A549 (cell line): ENCODE data around the gene CD2AP. TPM values are rescaled to one million over a fixed set of nuclear protein-coding genes. Genes with fewer than 3 reads are reported as not detected.
A peak's percentile ranks its signal among the peaks of the same experiment; 100 is the strongest.

Experiments
- ATAC-seq, 2 experiments: fragments of 200-7000 bp in 1 of 2; fragments of >200 bp in 1 of 2; cut with Nextera tagmentation in 1 of 2; cut with Tn5 transposase in 1 of 2; 3 replicates each; pipeline versions ENCODE4 v1.8.0 to v1.9.1; 2018 to 2020; ENCODE audit warnings: mild to moderate bottlenecking in 1 of 2, moderate library complexity in 1 of 2
- CTCF ChIA-PET: fragments of 300-600 bp; sonication (Branson Sonifier 250); formaldehyde crosslinking; extraction: SDS; loops from one replicate; lab custom pipeline; 2021; ENCODE audit warnings: antibody characterized with exemption, inconsistent platforms; lab: Yijun Ruan, JAX
- POLR2A ChIA-PET: fragments of 350-600 bp; formaldehyde crosslinking; extraction: SDS; loops from one replicate; lab custom pipeline; 2021; ENCODE audit warnings: antibody characterized with exemption, inconsistent platforms; lab: Yijun Ruan, JAX
- DNase-seq, 2 experiments: peaks; one replicate each; pipeline versions ENCODE4 v3.0.0 to v3.0.0-alpha.2; 2011 to 2016; ENCODE audit warnings: low read depth in 1 of 2, low spot score in 1 of 2
- FAIRE-seq: peaks from 2 replicates; lab custom pipeline; 2011; peaks lifted over from hg19 to GRCh38; lab: Jason Lieb, UNC
- H3K27ac ChIP-seq, 2 experiments: fragments of >200 bp; sonication (Bioruptor Twin); formaldehyde crosslinking; 3 replicates each; pipeline ENCODE4 v1.5.1; 2016 to 2017
- H3K4me1 ChIP-seq: fragments of >200 bp; sonication (Bioruptor Twin); formaldehyde crosslinking; 3 replicates; pipeline ENCODE4 v1.6.1; 2016
- H3K4me2 ChIP-seq: fragments of >200 bp; sonication (Bioruptor Twin); formaldehyde crosslinking; 3 replicates; pipeline ENCODE4 v1.6.1; 2016
- H3K4me3 ChIP-seq: fragments of >200 bp; sonication (Bioruptor Twin); formaldehyde crosslinking; 3 replicates; pipeline ENCODE4 v1.5.1; 2016
- H3K9me3 ChIP-seq: fragments of >200 bp; sonication (Bioruptor Twin); formaldehyde crosslinking; 3 replicates; pipeline ENCODE4 v1.6.1; 2016
- BHLHE40 ChIP-seq: IDR thresholded peaks from 2 replicates; pipeline ENCODE4 v1.6.1; 2012; ENCODE audit warnings: low read depth, low read length, inconsistent platforms
- CBX2 ChIP-seq: fragments of 200-600 bp; sonication (generic); IDR thresholded peaks from 2 replicates; pipeline ENCODE4 v1.6.1; 2016; ENCODE audit warnings: low read depth, mild to moderate bottlenecking, borderline replicate concordance
- CHD4 ChIP-seq: fragments of 200-600 bp; sonication (generic); IDR thresholded peaks from 2 replicates; pipeline ENCODE4 v1.6.1; 2016; ENCODE audit warnings: antibody characterized with exemption, mild to moderate bottlenecking, borderline replicate concordance
- FOSL2 ChIP-seq, 2 experiments: fragments of 450-650 bp in 1 of 2; fragments of >200 bp in 1 of 2; sonication (Bioruptor Twin) in 1 of 2; formaldehyde crosslinking; IDR thresholded peaks; 2 replicates each; pipeline versions ENCODE4 v1.5.0 to v1.6.1; 2016 to 2020; ENCODE audit warnings: mild to moderate bottlenecking in 1 of 2, moderate library complexity in 1 of 2
- GATA3 ChIP-seq: IDR thresholded peaks from 2 replicates; pipeline ENCODE4 v1.6.1; 2012; ENCODE audit warnings: borderline replicate concordance
- JUNB ChIP-seq: fragments of >200 bp; sonication (Bioruptor Twin); formaldehyde crosslinking; IDR thresholded peaks from 2 replicates; pipeline ENCODE4 v1.6.1; 2016
- MYC ChIP-seq: IDR thresholded peaks from 2 replicates; pipeline ENCODE4 v1.6.1; 2012; ENCODE audit warnings: mild to moderate bottlenecking, inconsistent platforms, low read length, improper control_type of control experiment, borderline replicate concordance
- NFE2L2 ChIP-seq: fragments of 150-350 bp; conservative IDR thresholded peaks from 2 replicates; pipeline ENCODE4 v1.6.1; 2014; ENCODE audit warnings: low read length
- RAD21 ChIP-seq, 2 experiments: fragments of >200 bp in 1 of 2; sonication (Bioruptor Twin) in 1 of 2; formaldehyde crosslinking in 1 of 2; IDR thresholded peaks in 1 of 2; conservative IDR thresholded peaks in 1 of 2; 2 replicates in 1 of 2; 3 replicates in 1 of 2; pipeline ENCODE4 v1.6.1; 2012 to 2018; ENCODE audit warnings: inconsistent platforms in 1 of 2
- ZNF302 ChIP-seq: fragments of 250-450 bp; sonication (Bioruptor Pico); IDR thresholded peaks from 2 replicates; pipeline ENCODE4 v1.9.0; 2021; ENCODE audit warnings: inconsistent platforms, mild to moderate bottlenecking, moderate library complexity
- WGBS: methylation state at CpG from one replicate; pipeline ENCODE4 v1.1.6; 2017; ENCODE audit errors: missing lambda C conversion rate; 5-methylcytosine and 5-hydroxymethylcytosine counted together
- polyA plus RNA-seq, 4 experiments: library from polyadenylated mRNA; depleted of rRNA in 3 of 4; stranded (reverse); fragments of >200 nt; fragmentation: RNase III in 1 of 4; extraction: RNeasy Plus Mini Kit Qiagen cat#74134 plus additional on column Dnase treatment in 1 of 4; gene quantifications; 2 replicates in 3 of 4; 3 replicates in 1 of 4; pipeline ENCODE4 v1.2.3, GENCODE V29; 2011 to 2017
- TF ChIP-seq, protein P1 (sequence below): IDR thresholded peaks from 2 replicates; pipeline ENCODE4 v1.6.1; 2012
- TF ChIP-seq, protein P2 (sequence below): fragments of 450-650 bp; IDR thresholded peaks from 2 replicates; pipeline ENCODE4 v1.6.1; 2014; ENCODE audit warnings: antibody characterized with exemption
- TF ChIP-seq, protein P3 (sequence below): fragments of 200-600 bp; sonication (generic); IDR thresholded peaks from 2 replicates; pipeline ENCODE4 v1.6.1; 2016; ENCODE audit warnings: antibody characterized with exemption, mild to moderate bottlenecking, moderate library complexity
- TF ChIP-seq, protein P4 (sequence below): fragments of >200 bp; sonication (Bioruptor Twin); formaldehyde crosslinking; IDR thresholded peaks from 2 replicates; pipeline ENCODE4 v1.6.1; 2016

The CD2AP gene
- polyA plus RNA-seq, 2 of the 4 experiments (the other 2 are of a cell fraction) = 18.8 to 35.7 TPM

DNA sequence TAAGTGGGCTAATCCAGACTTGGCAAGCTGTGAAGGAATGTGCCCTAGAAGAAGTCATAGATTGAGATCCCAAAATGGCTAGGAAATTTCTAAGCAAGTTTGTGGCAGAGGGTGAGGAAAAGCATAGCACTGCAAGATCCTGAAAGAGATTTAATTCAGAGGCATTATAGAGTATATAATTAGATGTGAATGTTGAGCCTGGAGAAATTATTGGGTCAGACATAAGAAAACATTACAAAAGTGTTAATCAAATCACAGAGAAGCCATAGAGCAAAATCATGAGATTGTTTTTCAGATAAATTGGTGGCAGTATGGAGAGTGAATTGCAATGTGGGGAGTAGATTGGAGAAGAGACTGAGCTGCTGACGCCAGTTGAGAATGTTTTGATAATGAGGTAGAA, 90.0 kb downstream of the CD2AP start:
- CTCF ChIA-PET = no interaction called here
- no peak for FAIRE-seq

DNA sequence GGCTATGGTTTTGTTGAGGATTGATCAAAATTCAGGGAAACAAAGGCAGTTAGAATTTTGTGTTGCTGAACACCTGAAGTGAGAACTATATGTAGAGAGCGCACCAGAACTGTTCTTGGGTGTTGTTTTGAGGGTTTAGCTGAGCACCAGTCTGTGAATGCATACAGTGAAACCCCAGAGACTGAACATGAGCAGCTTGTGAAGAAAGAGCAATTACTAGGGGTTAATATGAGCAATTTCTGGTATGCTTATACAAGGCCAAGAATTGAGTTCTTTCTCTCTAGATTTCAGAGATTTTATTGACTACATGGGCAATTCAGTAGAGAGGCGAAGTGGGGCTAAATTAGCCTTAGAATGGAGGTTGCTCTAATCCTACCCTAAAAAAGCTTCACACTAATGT, 93.9 kb downstream of the CD2AP start:
- no peak for FAIRE-seq
- Histone ChIP-seq H3K4me3 (no peak overlapping the region), H3K9me3 (no peaks in the 10 kb centered on the region), H3K4me2 (no peak overlapping the region), H3K4me1 (peaks cover 8% of the 10 kb centered on the region; the same call in 2 of the 3 replicates), H3K27ac (no peak overlapping the region)
- DNase-seq = no peak
- ChIA-PET CTCF (no interaction called here), POLR2A (no interaction called here)
- WGBS = 97% methylated on average over 2 of the region's 2 CpGs
- peak in 1 of 2 experiments; percentile 20; a peak in 1 of 6 replicates for ATAC-seq
- no peak for TF ChIP-seq RAD21 (conservative IDR thresholded peaks at IDR 0.05 in 1 of 2, IDR thresholded peaks at IDR 0.05 in 1 of 2)

More for the DNA sequence above, 90.0 kb downstream of the CD2AP start:
- POLR2A ChIA-PET = no interaction called here
- no peak overlapping the region for H3K27ac ChIP-seq
- no peaks in the 10 kb centered on the region for H3K9me3 ChIP-seq
- H3K4me1 ChIP-seq = peaks cover 3% of the 10 kb centered on the region; the same call in 2 of the 3 replicates
- WGBS = 86% methylated on average over 1 of the region's 1 CpG
- ATAC-seq (no peak), DNase-seq (no peak)
- no peak overlapping the region for H3K4me2 ChIP-seq
- TF ChIP-seq CHD4 = no peak
- TF ChIP-seq, all 56 proteins: peak for 0
- no peak overlapping the region for H3K4me3 ChIP-seq

DNA sequence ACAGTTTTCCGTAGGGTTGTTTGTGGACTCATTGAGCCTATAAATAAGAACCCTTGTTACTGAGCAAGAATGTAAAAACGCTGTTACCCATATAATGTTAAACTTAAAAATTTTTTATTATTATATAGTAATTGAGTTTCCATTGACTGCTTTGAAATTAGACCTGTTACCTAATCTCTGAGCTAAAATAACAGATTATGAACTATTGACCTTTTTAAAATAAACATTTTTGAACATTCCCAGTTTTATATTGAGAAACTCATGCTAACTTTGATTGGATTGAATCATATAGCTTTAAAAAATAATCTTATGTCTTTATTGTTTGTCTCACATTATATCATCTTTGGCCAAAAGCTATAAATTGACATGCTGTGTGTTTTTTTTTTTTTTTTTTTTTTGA, 95.5 kb downstream of the CD2AP start:
- peaks cover 8% of the 10 kb centered on the region; the same call in 2 of the 3 replicates for H3K4me1 ChIP-seq
- H3K4me2 ChIP-seq = no peak overlapping the region
- FAIRE-seq (no peak), DNase-seq (no peak)
- H3K9me3 ChIP-seq = no peaks in the 10 kb centered on the region
- CTCF ChIA-PET = no interaction called here
- H3K4me3 ChIP-seq = no peak overlapping the region
- TF ChIP-seq, protein P1, sequence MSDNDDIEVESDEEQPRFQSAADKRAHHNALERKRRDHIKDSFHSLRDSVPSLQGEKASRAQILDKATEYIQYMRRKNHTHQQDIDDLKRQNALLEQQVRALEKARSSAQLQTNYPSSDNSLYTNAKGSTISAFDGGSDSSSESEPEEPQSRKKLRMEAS = no peak
- TF ChIP-seq BHLHE40 (no peak), FOSL2 (IDR thresholded peaks at IDR 0.05) (no peak), FOSL2 (CRISPR knock-in tag; IDR thresholded peaks at IDR 0.05) (no peak), NFE2L2 (no peak), MYC (no peak), JUNB (no peak), ZNF302 (CRISPR knock-in tag) (no peak)
- TF ChIP-seq, protein P2, sequence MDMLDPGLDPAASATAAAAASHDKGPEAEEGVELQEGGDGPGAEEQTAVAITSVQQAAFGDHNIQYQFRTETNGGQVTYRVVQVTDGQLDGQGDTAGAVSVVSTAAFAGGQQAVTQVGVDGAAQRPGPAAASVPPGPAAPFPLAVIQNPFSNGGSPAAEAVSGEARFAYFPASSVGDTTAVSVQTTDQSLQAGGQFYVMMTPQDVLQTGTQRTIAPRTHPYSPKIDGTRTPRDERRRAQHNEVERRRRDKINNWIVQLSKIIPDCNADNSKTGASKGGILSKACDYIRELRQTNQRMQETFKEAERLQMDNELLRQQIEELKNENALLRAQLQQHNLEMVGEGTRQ = no peak
- TF ChIP-seq, protein P3, sequence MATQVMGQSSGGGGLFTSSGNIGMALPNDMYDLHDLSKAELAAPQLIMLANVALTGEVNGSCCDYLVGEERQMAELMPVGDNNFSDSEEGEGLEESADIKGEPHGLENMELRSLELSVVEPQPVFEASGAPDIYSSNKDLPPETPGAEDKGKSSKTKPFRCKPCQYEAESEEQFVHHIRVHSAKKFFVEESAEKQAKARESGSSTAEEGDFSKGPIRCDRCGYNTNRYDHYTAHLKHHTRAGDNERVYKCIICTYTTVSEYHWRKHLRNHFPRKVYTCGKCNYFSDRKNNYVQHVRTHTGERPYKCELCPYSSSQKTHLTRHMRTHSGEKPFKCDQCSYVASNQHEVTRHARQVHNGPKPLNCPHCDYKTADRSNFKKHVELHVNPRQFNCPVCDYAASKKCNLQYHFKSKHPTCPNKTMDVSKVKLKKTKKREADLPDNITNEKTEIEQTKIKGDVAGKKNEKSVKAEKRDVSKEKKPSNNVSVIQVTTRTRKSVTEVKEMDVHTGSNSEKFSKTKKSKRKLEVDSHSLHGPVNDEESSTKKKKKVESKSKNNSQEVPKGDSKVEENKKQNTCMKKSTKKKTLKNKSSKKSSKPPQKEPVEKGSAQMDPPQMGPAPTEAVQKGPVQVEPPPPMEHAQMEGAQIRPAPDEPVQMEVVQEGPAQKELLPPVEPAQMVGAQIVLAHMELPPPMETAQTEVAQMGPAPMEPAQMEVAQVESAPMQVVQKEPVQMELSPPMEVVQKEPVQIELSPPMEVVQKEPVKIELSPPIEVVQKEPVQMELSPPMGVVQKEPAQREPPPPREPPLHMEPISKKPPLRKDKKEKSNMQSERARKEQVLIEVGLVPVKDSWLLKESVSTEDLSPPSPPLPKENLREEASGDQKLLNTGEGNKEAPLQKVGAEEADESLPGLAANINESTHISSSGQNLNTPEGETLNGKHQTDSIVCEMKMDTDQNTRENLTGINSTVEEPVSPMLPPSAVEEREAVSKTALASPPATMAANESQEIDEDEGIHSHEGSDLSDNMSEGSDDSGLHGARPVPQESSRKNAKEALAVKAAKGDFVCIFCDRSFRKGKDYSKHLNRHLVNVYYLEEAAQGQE = no peak
- TF ChIP-seq, all 56 proteins: peak for 0
- POLR2A ChIA-PET = no interaction called here
- 70% methylated on average over 2 of the region's 2 CpGs for WGBS
- H3K27ac ChIP-seq = no peak overlapping the region
- ATAC-seq = no peak

DNA sequence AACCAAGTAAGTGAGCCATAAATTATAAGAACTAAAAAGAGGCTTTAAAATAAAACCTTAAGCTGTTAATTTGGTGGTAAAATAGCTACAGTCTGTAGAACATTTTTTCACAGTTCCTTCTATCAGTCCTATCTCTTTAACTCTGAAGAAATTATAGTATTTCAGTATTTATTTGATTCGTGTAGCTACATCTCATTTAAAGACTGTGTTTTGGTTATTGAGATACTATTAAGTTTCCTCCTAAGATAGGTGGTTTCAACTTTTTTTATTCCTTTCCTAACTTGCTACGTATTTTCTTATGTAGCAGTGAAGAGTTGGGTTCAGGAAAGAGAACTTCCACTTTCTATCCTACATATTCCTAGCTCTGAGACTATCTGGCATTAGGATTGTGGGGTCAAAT, 97.2 kb downstream of the CD2AP start:
- CTCF ChIA-PET = interaction anchor here (0.9 kb wide), 1 partner anchor 478 kb away, joined by 3 read pairs; no protein-coding TSS in a partner anchor

More for the DNA sequence above, 97.2 kb downstream of the CD2AP start:
- no peak for DNase-seq
- POLR2A ChIA-PET = no interaction called here
- WGBS = 87% methylated on average over 2 of the region's 2 CpGs
- Histone ChIP-seq H3K9me3 (no peaks in the 10 kb centered on the region), H3K4me3 (no peak overlapping the region)
- no peak for TF ChIP-seq GATA3
- TF ChIP-seq, protein P4, sequence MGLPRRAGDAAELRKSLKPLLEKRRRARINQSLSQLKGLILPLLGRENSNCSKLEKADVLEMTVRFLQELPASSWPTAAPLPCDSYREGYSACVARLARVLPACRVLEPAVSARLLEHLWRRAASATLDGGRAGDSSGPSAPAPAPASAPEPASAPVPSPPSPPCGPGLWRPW = no peak
- no peak for TF ChIP-seq CBX2
- TF ChIP-seq, all 56 proteins: peak for 0
- ATAC-seq = no peak
- no peak overlapping the region for H3K27ac ChIP-seq
- peaks cover 8% of the 10 kb centered on the region; the same call in 2 of the 3 replicates for H3K4me1 ChIP-seq
- H3K4me2 ChIP-seq = no peak overlapping the region
- no peak for FAIRE-seq
